SH-SY5Y (cell line): Measurements from ENCODE around the gene EPS15.

Experiments
- GATA2 ChIP-seq: IDR thresholded peaks from 2 replicates; pipeline ENCODE4 v1.6.1; 2011; ENCODE audit warnings: mild to moderate bottlenecking, low read depth, low read length
- GATA3 ChIP-seq: IDR thresholded peaks from 2 replicates; pipeline ENCODE4 v1.6.1; 2011; ENCODE audit warnings: low read depth, mild to moderate bottlenecking, low read length, moderate library complexity

The EPS15 gene

DNA sequence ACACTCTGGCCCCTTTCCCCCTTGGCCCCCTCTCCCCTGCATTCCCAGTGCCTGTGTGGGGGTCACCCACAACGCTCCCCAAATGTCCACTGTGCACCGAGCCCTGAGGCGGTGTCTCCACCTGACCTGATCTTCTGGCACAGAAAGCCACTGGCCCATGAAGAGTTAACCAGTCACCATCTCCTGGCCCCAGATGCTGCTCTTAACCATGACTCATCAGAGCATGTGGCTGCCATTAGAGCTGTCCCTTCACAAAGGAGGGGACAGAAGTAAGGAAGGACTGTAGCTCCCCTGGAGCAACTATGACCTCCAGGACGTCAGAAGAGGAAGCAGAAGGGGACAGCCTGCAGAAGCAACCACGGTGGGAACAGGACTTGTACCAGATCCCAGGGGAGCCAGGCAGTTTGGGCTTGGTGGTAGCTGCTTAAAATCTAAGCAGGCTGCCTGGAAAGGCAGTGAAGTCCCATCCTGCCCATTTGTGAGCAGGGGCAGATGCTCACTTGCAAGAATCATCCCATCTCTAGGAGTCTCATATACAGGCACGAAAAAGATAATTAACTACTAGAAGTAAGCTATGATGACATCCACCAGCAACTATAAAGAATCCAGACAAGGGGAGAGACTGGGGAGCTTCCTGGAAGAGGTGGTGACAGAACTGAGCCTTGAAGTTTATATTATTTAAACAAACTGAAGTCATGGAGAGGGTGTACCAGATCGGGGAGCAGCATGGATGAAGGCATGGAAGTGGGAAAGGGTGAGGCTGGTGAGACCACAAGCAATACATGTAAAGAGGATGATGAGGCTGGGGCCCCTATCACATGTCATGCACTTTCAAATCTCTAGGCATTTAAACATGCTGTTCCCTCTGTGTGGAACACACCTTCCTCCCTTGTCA is 187.6 kb downstream of the EPS15 start:
- TF ChIP-seq GATA2 (no peak), GATA3 (no peak)

DNA sequence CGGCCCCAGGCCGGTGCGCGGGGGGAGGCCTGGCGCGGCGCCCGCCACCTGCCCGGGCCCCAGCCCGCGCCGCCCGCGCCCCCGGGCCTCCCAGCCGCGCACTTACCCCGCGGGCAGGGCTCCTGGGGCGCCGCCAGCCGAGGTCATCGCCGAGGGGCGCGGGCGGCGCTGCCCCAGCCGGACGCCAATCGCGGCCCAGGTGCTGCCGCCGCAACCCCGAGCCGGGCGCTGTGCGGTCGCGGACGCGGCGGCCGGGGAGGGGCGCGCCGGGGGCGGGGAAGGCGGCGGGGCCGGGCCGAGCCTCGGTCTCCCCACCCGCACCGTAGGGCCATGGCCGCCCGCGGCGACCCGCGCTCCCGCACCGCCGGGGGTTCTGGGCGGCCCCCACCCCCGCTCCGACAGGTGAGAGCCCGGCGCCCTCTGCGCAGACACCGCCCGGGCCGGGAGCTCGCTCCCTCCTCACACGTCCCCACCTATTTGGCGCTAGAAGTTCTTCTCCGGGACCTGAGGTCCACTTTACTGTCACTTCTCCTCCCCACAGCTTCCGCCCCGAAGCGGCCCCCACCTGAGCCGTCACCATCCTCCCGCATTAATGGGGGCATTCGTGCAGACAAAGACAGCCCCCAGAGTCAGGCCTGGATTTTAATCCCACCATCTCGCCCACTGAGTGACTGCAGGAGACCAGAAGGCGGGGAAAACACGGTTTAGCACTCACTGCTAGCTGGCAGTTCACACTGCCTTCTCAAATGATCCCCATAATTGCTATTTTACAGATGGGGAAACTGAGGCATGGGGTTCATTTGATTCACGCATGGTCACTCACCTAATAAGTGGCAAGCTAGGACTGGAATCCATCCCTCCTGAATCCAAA is 188.5 kb downstream of the EPS15 start, which contains the start of gene TTC39A:
Gene TTC39A, minus strand, starts transcription at position 232 of the 871 bp plus-strand sequence. Its CDS starts 85 bp downstream, at position 147.
- no peak for TF ChIP-seq GATA3
- no peak for TF ChIP-seq GATA2

DNA sequence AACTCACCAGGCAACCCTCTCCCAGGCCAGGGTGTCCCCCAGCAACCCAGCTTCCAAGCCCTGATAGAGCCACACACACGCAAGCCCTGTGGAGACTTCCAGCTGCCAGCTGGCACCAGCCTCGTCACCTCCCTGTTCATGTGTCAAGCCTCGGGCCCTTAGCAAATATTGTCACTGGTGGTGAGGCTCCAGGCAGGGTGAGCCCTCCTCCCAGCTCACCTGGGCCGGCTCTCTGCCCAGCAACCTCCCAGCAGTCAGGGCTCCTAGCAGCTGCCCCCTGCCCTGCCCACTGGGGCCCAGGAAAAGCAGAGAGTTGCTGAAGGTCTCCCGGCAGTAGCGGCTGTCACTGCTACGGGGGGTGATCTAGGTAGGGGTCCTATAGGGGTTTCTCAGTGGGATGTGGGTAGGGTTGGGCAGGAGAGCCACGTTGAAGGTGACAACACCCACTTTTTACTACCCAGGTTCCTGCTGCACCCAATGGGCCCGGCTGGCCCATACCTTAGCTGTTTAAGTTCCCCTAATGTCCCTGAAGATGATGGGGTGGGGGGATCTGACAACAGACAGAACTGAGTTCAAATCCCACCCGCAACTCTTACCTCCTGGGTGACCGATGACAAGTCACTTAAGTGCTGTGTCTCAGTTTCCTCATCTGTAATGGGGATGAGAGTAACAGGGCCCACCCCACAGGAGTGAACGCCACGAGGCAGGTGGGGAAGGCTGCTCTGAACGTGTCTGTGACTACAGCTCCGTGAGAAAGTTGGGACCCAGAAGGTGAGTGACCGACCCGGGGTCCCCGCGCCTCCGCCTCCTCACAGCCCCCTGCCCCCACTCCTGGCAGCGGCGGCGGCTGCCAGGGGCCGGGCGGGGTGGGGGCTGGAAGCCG is 189.4 kb downstream of the EPS15 start:
- no peak for TF ChIP-seq GATA3

DNA sequence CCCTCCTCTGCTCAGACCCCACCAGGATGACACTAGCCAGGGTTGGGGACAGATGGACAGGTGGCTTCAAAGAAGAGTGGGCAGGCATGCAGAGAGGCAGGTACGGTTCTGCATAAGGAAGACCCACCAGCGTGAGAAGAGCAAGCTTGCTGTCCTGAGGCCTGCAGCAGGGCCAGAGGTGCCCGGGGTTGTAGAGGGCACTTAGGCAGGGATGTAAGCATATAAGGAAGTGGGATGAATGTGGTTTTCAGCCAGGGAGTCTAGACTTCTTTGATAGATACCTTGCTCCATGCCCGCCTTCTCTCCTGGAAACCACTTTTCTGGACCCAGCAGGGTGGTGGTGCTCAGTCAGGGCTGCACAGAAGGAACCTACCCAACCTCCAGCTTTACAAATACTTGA is 190.1 kb downstream of the EPS15 start:
- TF ChIP-seq GATA3 (no peak), GATA2 (no peak)

DNA sequence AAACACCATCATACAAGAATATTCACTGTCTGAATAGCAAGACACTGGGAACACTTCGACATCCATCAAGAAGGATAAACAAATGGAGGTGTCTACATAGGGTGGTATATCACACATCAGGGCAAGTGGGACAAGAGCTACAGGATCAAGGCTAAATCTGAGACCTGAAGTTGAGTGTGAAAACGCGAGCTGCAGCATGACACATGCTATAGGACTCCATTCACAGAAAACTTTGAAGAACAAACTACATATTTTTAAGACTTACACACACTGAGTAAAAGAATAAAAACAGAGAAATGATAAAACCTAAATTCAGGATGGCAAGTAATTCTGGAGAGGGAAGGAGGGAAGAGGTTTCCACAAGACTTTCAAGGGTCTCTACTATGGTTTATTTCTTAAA is 190.8 kb downstream of the EPS15 start:
- TF ChIP-seq GATA3 (no peak), GATA2 (no peak)

DNA sequence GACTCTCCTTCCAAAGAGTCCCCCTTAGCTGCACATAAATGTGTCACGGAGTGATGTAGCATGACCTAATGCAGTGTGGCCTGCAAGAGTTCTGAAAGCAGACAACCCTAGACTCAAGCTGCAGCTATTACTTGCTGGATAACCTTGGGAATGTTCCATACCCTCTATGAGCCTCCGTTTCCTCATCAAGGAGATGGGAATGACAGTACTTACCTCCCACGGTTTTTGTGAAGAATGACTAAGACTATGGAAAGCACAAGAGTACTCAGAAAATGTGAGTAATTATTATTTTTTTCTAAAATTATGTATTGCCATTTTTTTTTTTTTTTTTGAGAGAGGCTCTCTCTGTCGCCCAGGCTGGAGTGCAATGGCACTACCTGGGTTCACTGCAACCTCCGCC is 191.7 kb downstream of the EPS15 start:
- TF ChIP-seq GATA2 (no peak), GATA3 (no peak)

DNA sequence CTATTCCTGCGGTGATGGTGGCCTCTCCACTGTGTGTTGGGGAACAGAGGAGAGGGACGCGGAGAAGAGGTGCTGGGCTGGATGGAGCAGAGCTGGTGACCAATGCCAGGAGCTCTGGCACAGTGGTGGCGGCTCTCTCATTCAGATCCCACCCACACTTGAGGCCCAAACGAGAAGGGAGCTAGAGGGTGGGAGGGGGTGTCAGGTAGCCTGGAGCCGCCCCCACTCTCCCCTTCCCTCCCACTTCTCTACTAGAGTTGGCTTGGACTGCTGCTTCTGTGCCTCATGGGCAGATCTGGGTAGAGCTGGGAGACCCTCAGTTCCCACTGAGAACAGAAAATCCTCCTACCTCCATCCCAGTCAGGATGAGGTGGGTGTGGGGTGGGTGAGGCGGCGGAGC is 192.2 kb downstream of the EPS15 start:
- TF ChIP-seq GATA2, result no peak
- no peak for TF ChIP-seq GATA3

DNA sequence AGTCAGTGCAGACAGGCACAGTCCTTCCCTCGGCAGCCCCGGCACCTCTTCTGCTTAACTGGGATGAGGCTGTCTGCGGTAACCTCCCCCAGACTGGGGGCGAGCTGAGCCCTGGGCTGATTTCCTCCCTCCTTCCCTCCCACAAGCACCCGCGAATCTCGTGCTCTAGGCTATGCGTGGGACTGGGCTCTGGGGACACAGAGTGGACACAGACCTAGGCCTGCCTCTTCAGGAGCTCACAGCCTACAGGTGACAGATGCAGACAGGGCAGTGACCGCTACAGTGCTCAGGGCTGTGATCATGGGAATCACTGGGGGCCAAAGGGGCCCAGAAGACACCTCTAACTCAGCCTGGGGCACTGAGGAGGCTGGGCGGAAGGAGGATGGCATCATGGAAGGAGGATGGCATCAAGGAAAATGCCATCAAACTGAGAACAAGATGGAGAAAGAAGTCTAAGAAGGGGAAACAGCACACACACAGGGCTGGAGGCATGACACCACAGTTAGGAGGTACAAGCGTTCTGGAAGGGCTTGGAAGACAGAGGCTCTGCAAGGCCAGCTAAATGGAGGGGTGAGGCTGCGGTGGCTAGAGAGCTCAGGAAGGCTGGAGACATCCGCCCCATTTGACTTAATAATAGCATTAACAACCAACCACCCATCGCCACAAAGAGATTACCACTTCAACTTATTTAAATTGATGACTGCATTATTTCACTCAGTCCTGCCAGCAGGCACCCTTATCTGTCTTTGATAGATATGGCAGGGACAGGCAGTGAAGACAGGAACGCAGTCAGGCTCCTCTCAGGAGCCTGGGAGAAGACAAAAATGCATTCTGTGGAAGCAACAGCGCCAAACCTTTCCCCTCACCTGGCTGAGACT is 192.9 kb downstream of the EPS15 start:
- TF ChIP-seq GATA3 (no peak), GATA2 (peak; percentile 55)

DNA sequence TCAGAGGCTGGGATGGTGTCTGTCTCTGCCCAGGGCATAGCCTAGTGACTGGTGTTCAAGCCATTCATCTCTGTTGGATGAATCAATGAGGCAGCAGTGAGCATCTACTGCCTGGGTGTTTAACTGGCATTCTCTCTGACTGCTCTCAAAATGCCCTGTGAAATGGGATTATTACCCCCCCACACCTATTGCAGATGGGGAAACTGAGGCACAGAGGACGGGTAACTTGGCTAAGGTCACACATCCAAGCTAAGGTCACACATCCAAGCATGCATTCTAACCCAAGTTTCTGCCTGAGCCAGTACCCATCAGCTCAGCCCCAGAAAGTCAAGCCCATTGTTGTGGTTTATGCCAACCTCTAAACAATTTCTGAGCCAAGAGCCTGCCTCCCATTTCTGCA is 193.7 kb downstream of the EPS15 start:
- TF ChIP-seq GATA3 (no peak), GATA2 (no peak)

DNA sequence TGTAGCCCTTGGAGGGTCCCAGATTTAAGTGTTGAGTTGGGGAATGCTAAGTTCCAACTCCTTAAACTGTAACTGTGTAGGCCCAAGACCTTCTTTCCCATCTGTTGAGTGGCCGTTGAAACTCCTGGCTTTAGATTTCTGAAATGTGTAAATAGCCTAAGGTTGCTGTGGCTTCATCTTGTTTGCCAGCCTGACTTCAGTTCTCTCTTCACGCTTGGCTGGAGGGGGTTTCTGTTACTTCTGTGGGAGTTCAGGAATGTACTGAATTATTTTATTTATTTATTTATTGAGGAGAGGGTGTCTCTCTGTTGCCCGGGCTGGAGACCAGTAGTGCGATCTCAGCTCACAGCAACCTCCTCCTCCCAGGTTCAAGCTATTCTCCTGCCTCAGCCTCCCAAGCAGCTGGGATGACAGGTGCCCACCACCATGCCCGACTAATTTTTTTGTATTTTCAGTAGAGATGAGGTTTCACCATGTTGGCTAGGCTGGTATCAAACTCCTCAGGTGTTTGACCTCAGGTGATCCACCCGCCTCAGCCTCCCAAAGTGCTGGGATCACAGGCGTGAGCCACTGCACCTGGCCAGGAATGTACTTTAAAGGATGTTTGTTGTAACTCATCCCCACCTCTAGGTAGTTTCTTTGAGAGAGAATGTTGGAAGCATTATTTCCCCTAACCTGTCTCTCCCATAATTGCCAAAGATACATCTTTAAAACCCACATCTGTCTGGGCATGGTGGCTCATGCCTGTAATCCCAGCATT is 194.6 kb downstream of the EPS15 start:
- TF ChIP-seq GATA2, result no peak
- no peak for TF ChIP-seq GATA3

DNA sequence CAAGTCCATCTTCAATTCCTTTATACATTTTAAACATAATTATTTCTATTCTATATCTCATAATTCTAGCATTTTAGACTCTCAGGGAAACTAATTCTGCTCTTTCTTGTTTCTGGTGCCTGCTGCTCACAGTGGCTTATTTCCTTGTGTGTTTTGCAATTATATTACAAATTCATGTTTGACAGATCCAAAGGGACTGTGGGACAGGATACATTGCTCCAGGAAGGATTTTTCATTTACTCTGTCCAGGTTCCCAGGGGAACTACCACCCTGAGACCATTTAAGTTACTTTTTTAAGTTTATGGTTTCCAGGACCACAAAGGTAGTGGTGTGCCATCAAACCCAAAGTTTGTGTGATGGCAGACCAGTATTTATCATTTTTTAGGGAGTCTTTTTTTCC is 195.3 kb downstream of the EPS15 start:
- TF ChIP-seq GATA2, result no peak
- TF ChIP-seq GATA3, result no peak

DNA sequence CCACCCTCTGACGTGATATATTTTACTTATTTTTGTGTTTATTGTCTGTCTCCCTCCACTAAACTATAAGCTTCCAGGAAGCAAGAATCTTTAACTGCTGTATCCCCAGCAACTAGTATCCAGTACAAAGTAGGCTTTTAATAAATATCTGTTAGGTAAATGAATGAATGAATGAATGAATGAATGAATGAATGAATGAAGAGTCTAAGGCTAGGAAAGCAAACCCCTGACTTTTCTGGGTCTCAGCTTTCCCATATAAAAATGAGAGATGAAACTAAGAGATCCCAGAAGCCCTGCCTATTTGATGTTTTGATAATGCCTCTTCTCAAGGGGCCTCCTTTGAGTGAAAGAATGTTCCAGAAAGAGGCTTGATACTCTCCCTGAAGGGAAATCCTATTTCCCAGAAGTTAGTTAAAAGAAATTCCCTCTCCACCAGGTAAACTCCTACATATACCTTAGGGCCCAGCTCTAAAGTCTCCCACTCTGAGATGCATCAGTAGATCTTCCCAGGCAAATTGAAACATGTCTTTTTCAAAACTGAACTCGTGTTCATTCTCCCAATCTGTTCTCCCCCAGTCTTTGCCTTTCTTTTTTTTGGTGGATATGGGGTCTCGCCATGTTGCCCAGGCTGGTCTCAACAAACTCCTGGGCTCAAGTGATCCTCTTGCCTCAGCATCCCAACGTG is 196.5 kb downstream of the EPS15 start:
- TF ChIP-seq GATA2, result no peak
- TF ChIP-seq GATA3, result no peak

DNA sequence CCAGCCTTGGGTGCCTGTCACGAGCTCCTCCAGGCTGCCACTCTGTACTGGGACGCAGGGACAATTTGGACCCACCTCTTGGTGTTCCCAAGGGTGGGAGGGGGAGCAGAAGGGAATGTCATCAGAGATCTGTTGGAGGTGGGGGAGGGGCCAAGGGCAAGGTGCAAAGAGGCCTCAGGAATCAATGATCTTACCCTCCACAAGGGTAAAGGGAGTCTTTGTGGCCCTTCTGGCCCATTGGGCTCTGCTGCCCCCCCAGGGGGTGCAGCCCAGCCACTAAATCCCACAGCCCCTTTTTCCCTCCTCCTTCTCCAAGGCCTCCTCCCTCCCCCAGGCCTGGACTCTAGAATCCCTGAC is 197.2 kb downstream of the EPS15 start:
- TF ChIP-seq GATA3 (no peak), GATA2 (no peak)
